ENCODE measurements around the gene PRKCE.

PRKCE gene

GRCh38 chr2:45780541-45781463 lies 129.3 kb downstream of the PRKCE start:
- TF ChIP-seq, protein P1, sequence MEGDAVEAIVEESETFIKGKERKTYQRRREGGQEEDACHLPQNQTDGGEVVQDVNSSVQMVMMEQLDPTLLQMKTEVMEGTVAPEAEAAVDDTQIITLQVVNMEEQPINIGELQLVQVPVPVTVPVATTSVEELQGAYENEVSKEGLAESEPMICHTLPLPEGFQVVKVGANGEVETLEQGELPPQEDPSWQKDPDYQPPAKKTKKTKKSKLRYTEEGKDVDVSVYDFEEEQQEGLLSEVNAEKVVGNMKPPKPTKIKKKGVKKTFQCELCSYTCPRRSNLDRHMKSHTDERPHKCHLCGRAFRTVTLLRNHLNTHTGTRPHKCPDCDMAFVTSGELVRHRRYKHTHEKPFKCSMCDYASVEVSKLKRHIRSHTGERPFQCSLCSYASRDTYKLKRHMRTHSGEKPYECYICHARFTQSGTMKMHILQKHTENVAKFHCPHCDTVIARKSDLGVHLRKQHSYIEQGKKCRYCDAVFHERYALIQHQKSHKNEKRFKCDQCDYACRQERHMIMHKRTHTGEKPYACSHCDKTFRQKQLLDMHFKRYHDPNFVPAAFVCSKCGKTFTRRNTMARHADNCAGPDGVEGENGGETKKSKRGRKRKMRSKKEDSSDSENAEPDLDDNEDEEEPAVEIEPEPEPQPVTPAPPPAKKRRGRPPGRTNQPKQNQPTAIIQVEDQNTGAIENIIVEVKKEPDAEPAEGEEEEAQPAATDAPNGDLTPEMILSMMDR (IDR thresholded peaks at IDR 0.05; ENCODE audit: low read depth, low read length) = no peak
- DNase-seq (ENCODE audit: extremely low read depth, low read depth) = no peak

- TF ChIP-seq, protein P1 (IDR thresholded peaks at IDR 0.05; ENCODE audit: low read depth, low read length) = no peak
- DNase-seq (ENCODE audit: extremely low read depth, low read depth) = no peak
Observed at GRCh38 chr2:45781464-45781811, 130.0 kb downstream of the PRKCE start.

GRCh38 chr2:45782436-45782835 lies 131.0 kb downstream of the PRKCE start:
- DNase-seq (ENCODE audit: extremely low read depth, low read depth) = no peak
- TF ChIP-seq, protein P1 (IDR thresholded peaks at IDR 0.05; ENCODE audit: low read depth, low read length) = no peak

DNA sequence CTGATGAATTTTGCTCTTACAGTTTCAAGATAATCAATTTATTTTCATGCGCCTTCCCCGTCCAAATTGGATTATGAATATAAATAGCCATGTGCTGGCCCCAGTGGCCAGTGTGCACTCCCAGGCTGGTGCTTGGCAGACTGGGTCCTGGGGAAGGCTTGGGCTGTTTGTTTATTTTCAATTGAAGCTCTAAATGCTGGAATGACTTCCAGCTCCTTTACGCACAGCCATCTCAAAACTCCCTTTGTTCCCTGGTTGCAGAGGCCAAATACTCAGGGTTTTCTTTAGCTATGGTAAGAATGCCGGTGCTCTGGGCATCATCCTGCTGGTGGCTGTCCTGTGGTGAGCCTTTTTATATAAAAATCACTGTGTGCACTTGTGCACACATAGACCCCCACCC lies 131.5 kb downstream of the PRKCE start:
- no peak for DNase-seq (ENCODE audit: extremely low read depth, low read depth)

DNA sequence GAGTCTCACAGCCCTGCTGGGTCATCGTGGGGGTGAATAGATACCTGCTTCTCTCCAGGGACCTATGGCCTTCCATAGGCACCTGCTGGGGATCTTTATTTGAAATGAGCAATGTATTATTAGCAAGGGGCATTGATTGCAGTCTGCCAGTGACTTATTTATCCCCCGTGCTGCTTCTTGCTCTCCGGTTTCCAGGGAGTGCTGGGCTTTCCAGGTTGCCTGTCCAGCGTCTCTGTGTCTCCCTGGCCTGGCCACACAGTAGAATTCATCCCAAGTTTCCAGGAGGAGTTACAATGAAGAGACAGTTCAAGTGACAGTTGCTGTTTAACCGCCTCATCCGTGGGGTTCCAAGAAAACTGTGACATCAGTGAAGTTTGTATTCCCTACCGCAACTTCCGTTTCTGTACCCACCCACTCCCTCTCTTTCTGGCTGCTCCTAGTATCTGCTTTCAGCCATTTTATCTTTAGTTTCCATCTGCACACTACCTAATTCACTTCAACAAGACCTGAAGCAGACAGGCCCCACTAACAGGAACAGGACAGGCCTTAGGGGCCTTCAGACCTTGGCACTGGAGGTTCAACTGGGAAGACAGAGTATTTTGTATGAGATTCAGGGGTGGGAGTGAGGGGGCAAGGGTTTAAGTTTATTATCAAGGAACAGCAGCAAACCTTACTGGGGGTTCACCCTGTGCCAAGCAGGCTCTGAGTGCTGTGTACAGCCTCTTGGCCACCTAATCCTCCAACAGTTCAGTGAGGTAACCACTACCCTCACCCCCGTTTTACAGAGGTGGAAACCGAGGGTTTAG lies 134.8 kb downstream of the PRKCE start:
- TF ChIP-seq, protein P1 (IDR thresholded peaks at IDR 0.05; ENCODE audit: low read depth, low read length) = no peak
- DNase-seq (ENCODE audit: extremely low read depth, low read depth) = no peak

More for the DNA sequence above, 131.5 kb downstream of the PRKCE start:
- TF ChIP-seq, protein P1 (IDR thresholded peaks at IDR 0.05; ENCODE audit: low read depth, low read length) = no peak

DNA sequence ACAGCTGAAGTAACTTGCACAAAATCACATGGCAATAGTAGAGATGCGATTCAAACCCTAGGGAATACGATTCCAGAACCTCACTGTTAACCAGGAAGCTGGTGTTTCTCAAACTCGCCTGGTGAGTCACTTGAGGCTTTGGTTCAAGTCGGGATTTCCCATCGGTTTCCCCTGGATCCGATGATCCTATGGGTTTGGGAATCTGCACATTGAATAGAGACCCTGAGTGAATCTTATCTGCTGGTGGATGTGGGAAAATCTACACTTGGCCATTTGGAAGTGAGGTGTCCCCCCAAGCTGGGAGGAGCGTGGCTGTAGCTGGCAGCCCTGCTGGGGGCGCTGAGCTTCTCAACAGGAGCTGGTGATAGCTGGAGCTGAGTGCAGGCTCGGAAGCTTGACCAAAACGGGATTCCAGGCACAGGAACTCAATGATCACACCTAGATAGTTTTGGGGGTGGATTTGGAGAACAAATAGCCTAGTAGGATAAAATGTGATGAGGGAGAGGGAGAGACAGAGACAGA lies 135.4 kb downstream of the PRKCE start:
- no peak for DNase-seq (ENCODE audit: extremely low read depth, low read depth)
- TF ChIP-seq, protein P1 (IDR thresholded peaks at IDR 0.05; ENCODE audit: low read depth, low read length) = no peak

- TF ChIP-seq, protein P1 (IDR thresholded peaks at IDR 0.05; ENCODE audit: low read depth, low read length) = no peak
- no peak for DNase-seq (ENCODE audit: extremely low read depth, low read depth)
Observed at GRCh38 chr2:45788401-45788800, 136.9 kb downstream of the PRKCE start.

Data from AG09319 (cell line).